Amygdala (tissue), 56 donors: ENCODE data around the gene PBOV1.
A peak's percentile ranks its signal among the peaks of the same experiment; 100 is the strongest.

ENCODE experiments used
- DNase-seq, 56 donors: peaks; one replicate each; lab custom pipeline; 2025; lab: John Stamatoyannopoulos, UW

Gene PBOV1

DNA sequence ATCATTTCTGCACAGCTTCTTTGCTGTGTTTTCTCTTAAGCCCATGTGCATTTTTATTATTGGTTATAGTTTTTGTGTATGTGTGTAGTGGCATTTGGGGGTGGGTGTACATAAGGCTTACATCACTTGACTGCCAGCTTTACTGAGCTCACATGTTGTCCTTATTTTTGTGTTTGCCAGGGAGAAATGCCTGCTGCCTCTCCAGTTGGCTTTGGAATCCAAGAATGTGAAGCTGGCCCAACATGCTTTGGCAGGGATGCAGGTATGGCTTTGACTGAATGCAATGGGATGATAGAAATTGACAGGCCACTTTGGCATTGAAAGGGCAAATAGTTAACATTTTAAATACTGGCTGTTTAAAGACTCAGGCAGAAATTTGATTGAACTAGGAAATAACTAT lies 11.4 kb downstream of the PBOV1 start:
- peak in 1 of 56 donors; percentile 22 for DNase-seq

DNA sequence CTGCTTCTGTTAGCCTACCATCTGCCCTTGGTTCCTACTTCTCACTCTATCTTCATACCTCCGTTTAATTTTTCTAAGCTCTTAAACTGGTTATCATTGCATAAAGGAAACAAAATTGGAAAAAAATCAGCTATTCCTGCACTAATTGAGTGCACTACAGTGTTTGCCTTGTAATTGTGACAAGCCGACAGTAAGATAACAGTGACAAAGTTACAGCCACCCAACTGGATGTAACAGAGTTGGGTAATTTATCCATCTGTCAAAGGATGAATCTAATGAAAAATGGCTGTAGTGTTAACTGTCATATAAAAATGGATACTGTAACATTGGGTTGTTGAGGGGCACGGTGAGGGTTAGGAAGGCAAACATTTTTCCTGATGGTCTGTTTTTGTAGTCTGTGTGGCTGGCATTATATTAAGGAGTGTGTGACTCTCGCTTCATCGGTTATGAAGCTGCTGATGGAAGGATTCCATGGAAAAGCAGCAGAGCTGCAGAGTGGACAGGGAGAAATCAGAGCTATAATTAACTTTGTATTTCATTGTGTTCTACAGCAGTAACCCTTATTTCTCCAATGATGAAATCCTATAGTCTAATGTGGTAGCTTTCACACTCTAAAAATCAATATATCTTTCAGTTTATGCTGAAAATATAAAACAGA lies 12.7 kb downstream of the PBOV1 start:
- DNase-seq = no peak

- no peak for DNase-seq
These were observed 13.4 kb downstream of the PBOV1 start for GRCh38 chr6:138204792-138205384.

GRCh38 chr6:138204303-138204702 lies 14.0 kb downstream of the PBOV1 start:
- no peak for DNase-seq

GRCh38 chr6:138203315-138203714 lies 15.0 kb downstream of the PBOV1 start:
- no peak for DNase-seq

GRCh38 chr6:138201836-138202235 lies 16.5 kb downstream of the PBOV1 start:
- no peak for DNase-seq

DNA sequence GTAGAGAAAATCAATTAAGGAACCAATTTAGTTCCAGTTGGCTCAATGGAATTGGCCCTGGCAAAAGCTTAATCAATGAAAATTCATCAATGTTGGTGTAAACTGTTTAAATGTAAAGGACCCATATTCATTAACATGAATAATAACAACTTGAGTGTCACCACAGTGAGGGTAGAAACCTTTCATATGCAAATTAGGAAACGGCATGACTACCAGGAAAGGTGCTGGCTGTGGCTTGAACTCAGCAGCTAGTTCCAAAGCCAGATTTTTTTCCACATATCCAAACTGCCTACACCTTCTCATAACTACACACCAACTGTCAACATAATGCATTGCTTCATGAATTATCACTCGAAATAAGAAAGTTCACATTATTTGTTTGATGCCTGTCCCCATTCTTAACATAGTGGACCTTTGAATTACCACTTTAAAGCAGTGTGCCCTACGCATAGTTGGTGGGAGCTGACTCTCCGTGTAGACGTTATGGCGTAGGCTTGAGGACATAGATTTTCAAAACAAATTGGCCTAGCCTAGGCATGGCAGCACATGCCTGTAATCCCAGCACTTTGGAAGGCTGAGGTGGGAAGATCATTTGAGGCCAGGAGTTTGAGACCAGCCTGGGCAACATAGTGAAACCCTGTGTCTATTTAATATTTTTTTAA lies 19.7 kb downstream of the PBOV1 start:
- DNase-seq = no peak

DNA sequence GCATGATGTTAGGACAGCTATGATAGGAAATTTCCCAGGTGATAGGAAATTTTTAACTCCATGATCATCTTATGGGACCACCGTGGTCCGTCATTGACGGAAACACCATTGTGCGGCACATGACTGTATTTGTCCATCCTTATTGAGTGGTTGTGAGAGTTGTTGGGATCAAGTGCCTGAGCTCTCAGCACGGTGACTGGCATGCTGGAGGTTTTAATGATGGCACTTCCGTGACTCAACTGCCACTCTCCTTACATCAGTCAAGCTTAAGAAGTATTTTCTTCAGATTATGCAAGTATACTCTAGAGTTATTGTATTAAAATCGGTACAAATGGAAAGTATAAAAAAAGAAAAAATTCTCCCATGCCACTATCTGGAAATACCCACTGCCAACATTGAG lies 20.7 kb downstream of the PBOV1 start:
- DNase-seq = no peak

DNA sequence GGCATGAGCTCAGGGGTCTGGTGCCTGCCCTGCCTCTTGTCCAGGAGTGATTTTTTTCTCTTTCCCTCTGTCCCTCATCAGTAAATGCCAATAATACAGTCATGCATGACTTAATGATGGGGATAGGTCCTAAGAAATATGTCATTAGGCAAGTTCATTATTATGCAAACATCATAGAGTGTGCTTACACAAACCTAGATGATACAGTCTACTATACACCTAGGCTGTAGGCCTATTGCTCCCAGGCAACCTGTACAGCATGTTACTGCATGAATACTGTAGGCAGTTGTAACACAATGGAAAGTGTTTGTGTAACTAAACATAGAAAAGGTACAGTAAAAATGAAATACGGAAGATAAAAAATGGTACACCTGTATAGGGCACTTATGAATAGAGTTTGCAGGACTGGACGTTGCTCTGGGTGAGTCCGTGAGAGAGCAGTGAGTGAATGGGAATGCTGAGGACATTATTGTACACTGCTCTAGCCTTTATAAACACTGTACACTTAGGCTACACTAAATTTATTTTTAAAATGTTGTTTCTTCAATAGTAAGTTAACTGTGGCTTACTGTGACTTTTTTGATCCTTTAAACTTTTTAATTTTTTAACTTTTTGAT lies 22.1 kb downstream of the PBOV1 start:
- no peak for DNase-seq

- peak in 1 of 56 donors; percentile 16 for DNase-seq
These were observed 24.0 kb downstream of the PBOV1 start for GRCh38 chr6:138194287-138194686.

- DNase-seq = peak in 15 of 56 donors; percentile 7 to 47 (median 23)
These were observed 29.9 kb downstream of the PBOV1 start for GRCh38 chr6:138188278-138188941.

DNA sequence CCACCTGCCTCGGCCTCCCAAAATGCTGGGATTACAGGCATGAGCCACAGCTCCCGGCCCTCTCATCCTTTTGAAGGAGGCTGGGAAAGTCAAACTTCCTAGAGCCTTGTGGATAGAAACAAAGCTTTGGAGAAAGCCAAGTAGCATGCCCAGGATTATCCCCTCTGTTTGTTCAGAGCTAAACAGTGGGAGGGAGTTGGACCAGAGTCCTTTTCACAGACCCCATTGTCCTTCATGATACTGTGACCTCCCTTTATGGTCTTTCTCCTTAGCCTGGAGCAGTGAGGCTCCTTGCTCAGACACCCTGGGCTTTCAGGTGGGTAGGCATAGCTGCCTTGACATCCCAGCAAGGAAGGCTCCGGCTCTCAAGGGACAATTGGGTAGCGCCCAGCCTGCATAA lies 31.1 kb downstream of the PBOV1 start:
- no peak for DNase-seq

DNA sequence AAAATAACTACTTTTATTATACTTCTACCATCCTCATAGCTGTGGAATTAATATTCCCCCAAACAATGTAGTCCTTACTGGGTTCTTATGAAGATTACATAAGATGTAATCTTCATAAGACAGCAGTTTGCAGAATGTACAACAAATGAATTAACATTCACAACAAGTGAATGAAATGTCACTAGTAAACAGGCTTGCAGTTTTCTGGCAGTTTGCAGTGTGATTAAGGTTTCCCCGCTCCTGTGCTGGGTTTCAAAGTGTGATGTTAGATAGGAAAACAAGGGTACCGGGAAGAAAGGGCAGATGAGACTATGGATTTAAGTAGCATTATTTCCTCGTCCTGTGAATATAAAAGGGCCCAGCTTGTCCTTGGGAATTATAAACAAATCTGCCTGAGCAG lies 34.1 kb downstream of the PBOV1 start:
- DNase-seq = no peak

DNA sequence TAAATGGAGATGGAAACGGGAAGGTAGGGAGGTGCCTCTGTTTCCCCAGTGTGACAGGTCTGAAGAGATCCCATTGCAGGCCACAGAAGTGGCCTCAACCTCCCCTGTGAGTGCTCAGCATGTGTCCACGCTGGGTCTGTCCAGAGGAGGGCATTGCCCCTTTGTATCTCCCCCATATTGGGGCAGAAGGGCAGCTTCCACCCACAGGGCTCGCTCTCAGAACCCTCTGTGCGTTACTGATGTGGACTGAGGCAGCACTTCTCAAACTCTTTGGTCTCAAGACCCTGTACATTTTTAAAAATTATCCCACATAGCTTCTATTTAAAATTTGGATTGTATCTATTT lies 34.5 kb downstream of the PBOV1 start:
- DNase-seq = peak in 10 of 56 donors; percentile 10 to 65 (median 43)

DNA sequence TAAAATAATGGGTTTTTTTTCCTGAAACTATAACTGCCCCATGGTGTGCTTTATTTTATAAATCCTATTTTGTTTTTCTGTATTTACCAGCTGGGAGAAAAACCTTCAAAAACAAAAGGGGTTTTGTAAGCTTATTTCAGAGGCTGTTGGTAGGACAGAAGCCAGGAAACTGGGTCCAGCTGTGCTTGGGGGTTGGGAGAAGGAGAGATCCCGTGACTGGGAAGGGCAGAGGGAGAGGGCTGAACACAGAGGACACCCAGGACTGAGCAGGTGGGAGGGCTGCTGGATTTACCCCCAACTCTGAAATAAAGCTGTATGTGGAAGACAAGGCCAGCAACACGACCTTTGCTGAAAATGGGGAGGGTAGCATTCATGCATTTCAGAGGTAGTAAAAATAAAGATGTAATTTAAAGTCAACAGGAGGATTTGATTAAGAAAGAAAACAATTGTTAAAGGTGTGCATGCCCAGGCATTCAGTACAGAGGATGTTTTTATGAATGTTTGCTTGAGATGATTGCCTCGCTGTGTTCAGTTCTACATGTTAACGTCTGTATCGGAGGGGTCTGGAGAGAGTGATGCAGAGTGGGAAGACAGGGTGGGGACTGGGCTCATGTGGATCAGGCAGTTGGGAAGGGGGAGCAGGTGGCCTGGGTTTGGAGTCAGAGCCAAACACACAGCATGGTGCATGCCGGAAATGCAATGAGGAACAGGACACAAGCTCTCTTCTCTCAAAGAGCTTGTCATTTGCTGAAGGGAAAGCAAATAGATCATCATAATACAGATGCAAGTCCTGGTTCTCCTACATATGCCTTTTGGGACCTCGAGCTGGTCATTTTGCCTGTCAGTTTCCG lies 35.1 kb downstream of the PBOV1 start:
- DNase-seq = peak in 53 of 56 donors; percentile 21 to 89 (median 66)

DNA sequence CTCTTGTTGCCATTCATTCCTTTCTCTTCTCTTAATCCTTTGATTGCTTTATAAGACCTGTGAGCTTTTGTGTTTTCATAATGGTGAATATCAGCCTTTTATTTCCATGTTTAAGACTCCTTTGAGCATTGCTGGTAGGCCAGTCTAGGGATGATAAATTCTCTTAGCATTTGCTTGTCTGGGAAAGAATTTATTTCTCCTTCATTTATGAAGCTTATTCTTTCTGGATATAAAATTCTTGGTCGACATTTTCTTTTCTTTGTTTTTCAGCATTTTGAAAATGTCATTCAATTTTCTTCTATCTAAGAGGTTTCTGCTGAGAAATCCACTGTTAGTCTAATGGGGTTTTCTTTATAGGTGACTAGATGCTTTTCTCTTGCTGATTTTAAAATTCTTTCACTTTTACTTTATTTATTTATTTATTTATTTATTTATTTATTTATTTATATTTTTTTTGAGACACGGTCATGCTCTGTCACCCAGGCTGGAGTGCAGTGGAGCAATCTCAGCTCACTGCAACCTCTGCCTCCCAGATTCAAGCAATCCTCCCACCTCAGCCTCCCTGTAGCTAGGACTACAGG lies 41.5 kb downstream of the PBOV1 start:
- DNase-seq = no peak

DNA sequence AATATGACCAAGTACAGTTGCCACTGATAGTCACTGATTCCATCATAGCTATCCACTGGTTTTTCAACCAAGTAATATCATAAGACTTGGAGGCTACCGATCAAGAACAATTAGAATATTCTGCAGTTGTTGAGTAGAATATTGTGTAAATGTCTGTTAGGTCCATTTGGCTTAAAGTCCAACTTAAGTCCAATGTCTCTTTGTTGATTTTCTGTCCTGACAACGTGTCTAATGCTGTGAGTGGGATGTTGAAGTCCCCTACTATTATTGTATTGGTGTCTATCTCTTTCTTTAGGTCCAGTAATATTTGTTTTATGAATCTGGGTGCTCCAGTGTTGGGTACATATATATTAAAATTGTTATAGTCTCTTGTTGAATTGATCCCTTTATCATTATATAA lies 42.7 kb downstream of the PBOV1 start:
- DNase-seq = no peak
